ENCODE data around the gene PTPRE.

Gene PTPRE

DNA sequence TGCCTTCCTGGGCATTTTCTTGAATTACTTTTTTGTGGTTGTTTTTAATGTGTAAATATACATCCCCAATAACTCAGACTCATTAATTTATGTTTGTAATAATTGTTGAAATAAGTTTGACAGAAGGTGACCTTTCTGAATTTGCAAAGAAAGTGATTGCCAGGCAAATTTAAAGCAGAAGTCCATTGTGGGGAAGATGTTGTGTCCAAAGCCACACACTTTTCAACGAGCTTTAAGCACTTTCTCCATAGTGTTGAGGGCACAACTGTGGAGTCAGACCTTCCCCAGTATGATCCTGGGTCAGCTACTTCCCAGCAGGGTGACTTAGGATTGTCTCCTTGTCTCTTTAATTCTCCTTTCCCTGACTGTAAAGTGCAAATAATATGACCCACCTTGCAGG is 52.5 kb downstream of the PTPRE start:
- TF ChIP-seq POLR2A (IDR thresholded peaks at IDR 0.05; ENCODE audit: extremely low read depth, insufficient read length) (no peak), MYC (IDR thresholded peaks at IDR 0.05; ENCODE audit: low read depth, low read length) (no peak)
- TF ChIP-seq, protein P1, sequence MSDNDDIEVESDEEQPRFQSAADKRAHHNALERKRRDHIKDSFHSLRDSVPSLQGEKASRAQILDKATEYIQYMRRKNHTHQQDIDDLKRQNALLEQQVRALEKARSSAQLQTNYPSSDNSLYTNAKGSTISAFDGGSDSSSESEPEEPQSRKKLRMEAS (IDR thresholded peaks at IDR 0.05; ENCODE audit: low read depth, low read length): no peak
- TF ChIP-seq, protein P2, sequence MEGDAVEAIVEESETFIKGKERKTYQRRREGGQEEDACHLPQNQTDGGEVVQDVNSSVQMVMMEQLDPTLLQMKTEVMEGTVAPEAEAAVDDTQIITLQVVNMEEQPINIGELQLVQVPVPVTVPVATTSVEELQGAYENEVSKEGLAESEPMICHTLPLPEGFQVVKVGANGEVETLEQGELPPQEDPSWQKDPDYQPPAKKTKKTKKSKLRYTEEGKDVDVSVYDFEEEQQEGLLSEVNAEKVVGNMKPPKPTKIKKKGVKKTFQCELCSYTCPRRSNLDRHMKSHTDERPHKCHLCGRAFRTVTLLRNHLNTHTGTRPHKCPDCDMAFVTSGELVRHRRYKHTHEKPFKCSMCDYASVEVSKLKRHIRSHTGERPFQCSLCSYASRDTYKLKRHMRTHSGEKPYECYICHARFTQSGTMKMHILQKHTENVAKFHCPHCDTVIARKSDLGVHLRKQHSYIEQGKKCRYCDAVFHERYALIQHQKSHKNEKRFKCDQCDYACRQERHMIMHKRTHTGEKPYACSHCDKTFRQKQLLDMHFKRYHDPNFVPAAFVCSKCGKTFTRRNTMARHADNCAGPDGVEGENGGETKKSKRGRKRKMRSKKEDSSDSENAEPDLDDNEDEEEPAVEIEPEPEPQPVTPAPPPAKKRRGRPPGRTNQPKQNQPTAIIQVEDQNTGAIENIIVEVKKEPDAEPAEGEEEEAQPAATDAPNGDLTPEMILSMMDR (IDR thresholded peaks at IDR 0.05; ENCODE audit: low read depth, low read length): no peak
- DNase-seq (ENCODE audit: low read depth): no peak

DNA sequence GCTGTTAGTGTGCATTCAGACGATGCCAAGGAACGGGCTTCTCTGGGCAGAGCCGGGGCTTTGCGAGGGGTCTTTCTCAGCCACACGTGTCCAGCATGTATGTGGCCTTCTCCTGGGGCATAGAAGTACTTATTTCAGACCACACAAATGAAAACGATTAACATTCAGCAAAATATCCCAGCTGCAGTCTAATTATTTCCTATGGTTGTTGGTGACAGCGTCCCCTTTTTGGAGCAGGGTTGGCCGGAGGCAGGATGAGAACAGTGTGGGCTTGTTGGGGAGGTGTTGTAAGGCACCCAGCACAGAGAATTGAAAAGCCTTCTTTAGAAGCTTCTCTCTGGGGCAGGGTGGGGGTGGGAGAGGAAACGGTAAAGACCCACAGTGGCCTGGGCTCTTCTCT is 54.2 kb downstream of the PTPRE start:
- no peak overlapping the region for H3K4me3 ChIP-seq (ENCODE audit: low read depth, low read length)
- DNase-seq (ENCODE audit: low read depth): no peak
- TF ChIP-seq, protein P2 (IDR thresholded peaks at IDR 0.05; ENCODE audit: low read depth, low read length): no peak
- TF ChIP-seq MYC (IDR thresholded peaks at IDR 0.05; ENCODE audit: low read depth, low read length) (no peak), POLR2A (IDR thresholded peaks at IDR 0.05; ENCODE audit: extremely low read depth, insufficient read length) (no peak)
- TF ChIP-seq, protein P1 (IDR thresholded peaks at IDR 0.05; ENCODE audit: low read depth, low read length): no peak

More for the DNA sequence above, 52.5 kb downstream of the PTPRE start:
- no peak overlapping the region for H3K4me3 ChIP-seq (ENCODE audit: low read depth, low read length)

DNA sequence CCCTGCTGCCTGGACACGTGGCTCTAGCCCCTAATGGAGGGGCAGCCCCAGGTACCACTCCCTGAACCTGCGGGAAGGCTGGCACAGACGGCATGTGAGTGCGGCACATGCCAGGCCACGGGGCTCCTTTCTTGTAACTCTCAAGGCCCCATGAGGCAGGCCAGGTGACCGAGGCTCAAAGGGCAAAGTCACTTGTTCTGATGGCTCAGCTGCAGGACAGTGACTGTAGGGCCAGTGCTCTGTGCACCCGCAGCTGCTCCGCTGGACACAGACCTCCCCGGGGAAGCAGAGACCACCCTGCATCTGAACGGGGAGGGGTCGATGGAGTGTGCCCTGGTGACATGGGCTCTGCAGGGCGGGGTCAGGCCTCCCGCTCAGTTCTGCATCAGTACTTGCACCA is 55.3 kb downstream of the PTPRE start:
- H3K4me3 ChIP-seq (ENCODE audit: low read depth, low read length): no peak overlapping the region
- TF ChIP-seq MYC (IDR thresholded peaks at IDR 0.05; ENCODE audit: low read depth, low read length): no peak
- TF ChIP-seq, protein P1 (IDR thresholded peaks at IDR 0.05; ENCODE audit: low read depth, low read length): no peak
- TF ChIP-seq, protein P2 (IDR thresholded peaks at IDR 0.05; ENCODE audit: low read depth, low read length): no peak
- no peak for TF ChIP-seq POLR2A (IDR thresholded peaks at IDR 0.05; ENCODE audit: extremely low read depth, insufficient read length)
- DNase-seq (ENCODE audit: low read depth): no peak

DNA sequence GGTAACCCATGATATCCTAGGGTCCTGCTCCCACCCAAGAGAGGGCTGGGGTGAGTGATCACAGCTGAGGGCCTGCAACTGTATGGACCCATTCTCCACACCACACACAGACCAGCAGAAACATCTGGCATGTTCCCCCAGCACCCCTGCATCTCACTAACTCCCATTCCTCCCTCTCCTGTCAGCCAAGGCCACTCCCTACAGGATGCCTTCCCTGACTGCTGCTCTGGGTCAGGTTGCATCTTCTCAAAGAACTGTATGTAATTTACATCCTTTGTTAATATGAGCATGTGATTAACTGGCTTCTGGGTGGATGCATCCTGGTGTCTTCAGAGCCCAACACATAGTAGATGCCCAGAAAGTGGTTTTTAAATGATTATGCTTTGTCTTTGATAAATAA is 56.2 kb downstream of the PTPRE start:
- no peak for DNase-seq (ENCODE audit: low read depth)
- no peak for TF ChIP-seq POLR2A (IDR thresholded peaks at IDR 0.05; ENCODE audit: extremely low read depth, insufficient read length)
- TF ChIP-seq, protein P1 (IDR thresholded peaks at IDR 0.05; ENCODE audit: low read depth, low read length): no peak
- TF ChIP-seq, protein P2 (IDR thresholded peaks at IDR 0.05; ENCODE audit: low read depth, low read length): no peak
- no peak overlapping the region for H3K4me3 ChIP-seq (ENCODE audit: low read depth, low read length)

DNA sequence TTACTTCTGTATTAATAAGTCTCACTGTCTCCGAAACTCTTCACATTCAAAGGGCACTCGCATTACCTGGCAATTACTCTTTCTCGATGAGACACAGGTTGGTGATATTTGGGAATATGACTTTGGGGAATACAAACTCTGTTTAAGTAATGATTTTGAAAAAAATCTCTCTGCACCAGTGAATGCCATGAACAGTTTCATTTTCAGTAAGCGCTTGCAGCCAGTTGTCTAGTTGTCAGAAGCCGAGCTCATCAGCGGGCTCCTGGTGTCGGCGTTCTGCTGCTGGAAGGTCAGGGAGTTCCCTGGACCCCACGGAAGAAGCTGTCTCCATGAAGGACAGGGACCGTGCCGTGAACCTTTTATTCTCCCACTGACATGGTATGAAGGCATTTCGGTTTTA is 57.7 kb downstream of the PTPRE start:
- H3K4me3 ChIP-seq (ENCODE audit: low read depth, low read length): no peak overlapping the region
- DNase-seq (ENCODE audit: low read depth): no peak

More for the DNA sequence above, 57.7 kb downstream of the PTPRE start:
- TF ChIP-seq, protein P1 (IDR thresholded peaks at IDR 0.05; ENCODE audit: low read depth, low read length): no peak
- TF ChIP-seq, protein P2 (IDR thresholded peaks at IDR 0.05; ENCODE audit: low read depth, low read length): no peak
- TF ChIP-seq POLR2A (IDR thresholded peaks at IDR 0.05; ENCODE audit: extremely low read depth, insufficient read length): no peak
- no peak for TF ChIP-seq MYC (IDR thresholded peaks at IDR 0.05; ENCODE audit: low read depth, low read length)
